Measurements from ENCODE around the gene B4GALT7.

B4GALT7 gene

GRCh38 chr5:177568326-177568725 lies 31.6 kb upstream of the B4GALT7 start:
- no peak overlapping the region for H3K4me2 ChIP-seq (ENCODE audit: low read depth, low read length, poor library complexity, severe bottlenecking)
- no peaks in the 10 kb centered on the region for H4K20me1 ChIP-seq (ENCODE audit: low read depth, low read length)
- H3K9me2 ChIP-seq (replicated peaks; ENCODE audit: insufficient read depth, low read length) = no peaks in the 10 kb centered on the region
- TF ChIP-seq CTCF (IDR thresholded peaks at IDR 0.05; ENCODE audit: insufficient read depth, low read length, poor library complexity, severe bottlenecking) = no peak
- TF ChIP-seq EZH2phosphoT487 (conservative IDR thresholded peaks at IDR 0.05; ENCODE audit: low read length) = no peak
- H3K27ac ChIP-seq (ENCODE audit: low read depth, low read length) = no peak overlapping the region
- no peaks in the 10 kb centered on the region for H3K9me3 ChIP-seq (ENCODE audit: insufficient read depth, low read length)
- H3K9ac ChIP-seq (ENCODE audit: low read length) = no peak overlapping the region
- H3K36me3 ChIP-seq (ENCODE audit: low read length) = no peaks in the 10 kb centered on the region
- no peaks in the 10 kb centered on the region for H3K27me3 ChIP-seq (ENCODE audit: low read length)
- no peak overlapping the region for H3K4me3 ChIP-seq (ENCODE audit: insufficient read depth, low read length, poor library complexity, severe bottlenecking)
- no peak overlapping the region for H2AFZ ChIP-seq (ENCODE audit: low read depth, low read length, severe bottlenecking)
- no peaks in the 10 kb centered on the region for H3K79me2 ChIP-seq (ENCODE audit: insufficient read depth, low read length)
- H3F3A ChIP-seq (ENCODE audit: insufficient read depth) = no peaks in the 10 kb centered on the region

- Histone ChIP-seq H3K36me3 (ENCODE audit: low read length) (no peaks in the 10 kb centered on the region), H3F3A (ENCODE audit: insufficient read depth) (no peaks in the 10 kb centered on the region), H3K9me2 (replicated peaks; ENCODE audit: insufficient read depth, low read length) (no peaks in the 10 kb centered on the region), H3K27me3 (ENCODE audit: low read length) (no peaks in the 10 kb centered on the region), H3K9me3 (ENCODE audit: insufficient read depth, low read length) (no peaks in the 10 kb centered on the region), H3K4me3 (ENCODE audit: insufficient read depth, low read length, poor library complexity, severe bottlenecking) (no peak overlapping the region), H4K20me1 (ENCODE audit: low read depth, low read length) (no peaks in the 10 kb centered on the region), H3K9ac (ENCODE audit: low read length) (no peak overlapping the region), H3K27ac (ENCODE audit: low read depth, low read length) (no peak overlapping the region), H2AFZ (ENCODE audit: low read depth, low read length, severe bottlenecking) (no peak overlapping the region), H3K4me2 (ENCODE audit: low read depth, low read length, poor library complexity, severe bottlenecking) (no peak overlapping the region), H3K79me2 (ENCODE audit: insufficient read depth, low read length) (no peaks in the 10 kb centered on the region)
- TF ChIP-seq EZH2phosphoT487 (conservative IDR thresholded peaks at IDR 0.05; ENCODE audit: low read length) (no peak), CTCF (IDR thresholded peaks at IDR 0.05; ENCODE audit: insufficient read depth, low read length, poor library complexity, severe bottlenecking) (no peak)
Measured at GRCh38 chr5:177569894-177570293, 30.0 kb upstream of the B4GALT7 start.

GRCh38 chr5:177575488-177575887 lies 24.4 kb upstream of the B4GALT7 start:
- H3K79me2 ChIP-seq (ENCODE audit: insufficient read depth, low read length) = no peaks in the 10 kb centered on the region
- H2AFZ ChIP-seq (ENCODE audit: low read depth, low read length, severe bottlenecking) = no peak overlapping the region
- no peaks in the 10 kb centered on the region for H4K20me1 ChIP-seq (ENCODE audit: low read depth, low read length)
- H3K36me3 ChIP-seq (ENCODE audit: low read length) = no peaks in the 10 kb centered on the region
- no peak for TF ChIP-seq EZH2phosphoT487 (conservative IDR thresholded peaks at IDR 0.05; ENCODE audit: low read length)
- no peak for TF ChIP-seq CTCF (IDR thresholded peaks at IDR 0.05; ENCODE audit: insufficient read depth, low read length, poor library complexity, severe bottlenecking)
- no peaks in the 10 kb centered on the region for H3F3A ChIP-seq (ENCODE audit: insufficient read depth)
- no peak overlapping the region for H3K27ac ChIP-seq (ENCODE audit: low read depth, low read length)
- no peak overlapping the region for H3K9ac ChIP-seq (ENCODE audit: low read length)
- no peaks in the 10 kb centered on the region for H3K9me3 ChIP-seq (ENCODE audit: insufficient read depth, low read length)
- H3K9me2 ChIP-seq (replicated peaks; ENCODE audit: insufficient read depth, low read length) = no peaks in the 10 kb centered on the region
- H3K4me3 ChIP-seq (ENCODE audit: insufficient read depth, low read length, poor library complexity, severe bottlenecking) = no peak overlapping the region
- H3K27me3 ChIP-seq (ENCODE audit: low read length) = no peaks in the 10 kb centered on the region
- no peak overlapping the region for H3K4me2 ChIP-seq (ENCODE audit: low read depth, low read length, poor library complexity, severe bottlenecking)
